Fibroblast of villous mesenchyme (primary cell): ENCODE data around the gene HOTAIR. TPM values are rescaled to one million over a fixed set of nuclear protein-coding genes. Genes with fewer than 3 reads are reported as not detected.

Source experiments
- DNase-seq: peaks from one replicate; pipeline ENCODE4 v3.0.0-alpha.2; 2010; ENCODE audit warnings: low read depth
- H3K4me3 ChIP-seq: 2 replicates; pipeline ENCODE4 v1.5.1; 2011; ENCODE audit warnings: low read depth, mild to moderate bottlenecking, low read length
- total RNA-seq: library from RNA; depleted of rRNA; stranded (reverse); fragments of >200 nt; gene quantifications from 2 replicates; pipeline ENCODE4 v1.2.3, GENCODE V29; 2012
- TF ChIP-seq, protein P1 (sequence below): IDR thresholded peaks from 2 replicates; pipeline ENCODE4 v1.5.1; 2012; ENCODE audit warnings: low read depth, mild to moderate bottlenecking, low read length; ENCODE audit not compliant: insufficient read depth

HOTAIR gene
- total RNA-seq, 1 donor, result 0.86 TPM

DNA sequence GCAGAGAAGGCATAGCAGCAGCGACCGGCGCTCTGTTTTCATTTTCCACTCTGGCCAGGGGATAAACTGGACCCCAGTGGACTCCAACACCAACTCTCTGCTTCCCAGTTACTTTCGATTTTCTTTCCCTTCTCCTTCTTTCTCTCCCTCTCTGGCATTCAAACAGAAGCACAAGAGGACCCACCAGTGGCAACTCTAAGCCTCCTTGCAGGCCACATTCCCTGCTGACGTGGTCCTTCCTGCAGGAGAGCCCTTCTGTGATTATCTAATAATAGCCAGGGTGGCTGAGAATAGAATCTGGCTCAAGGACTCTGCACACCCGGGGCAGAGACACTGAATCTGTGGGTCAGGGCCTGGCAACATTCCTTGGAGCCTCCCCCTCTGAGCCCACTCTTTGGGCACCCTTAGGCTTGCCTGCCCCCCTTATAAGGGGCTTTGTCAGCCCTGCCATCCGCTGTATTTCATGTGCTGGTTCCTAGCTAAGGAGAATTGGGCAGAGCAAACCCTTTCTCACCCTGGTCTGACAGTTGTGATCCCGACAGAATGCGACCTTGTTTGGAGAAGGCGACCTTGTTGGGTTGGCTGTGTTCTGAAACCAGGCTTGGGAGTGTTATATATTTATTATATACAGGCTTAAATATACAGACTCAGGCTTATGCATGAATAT is 45.3 kb upstream of the HOTAIR start:
- H3K4me3 ChIP-seq, result peak overlapping the region; percentile 95
- DNase-seq, result peak; percentile 75

DNA sequence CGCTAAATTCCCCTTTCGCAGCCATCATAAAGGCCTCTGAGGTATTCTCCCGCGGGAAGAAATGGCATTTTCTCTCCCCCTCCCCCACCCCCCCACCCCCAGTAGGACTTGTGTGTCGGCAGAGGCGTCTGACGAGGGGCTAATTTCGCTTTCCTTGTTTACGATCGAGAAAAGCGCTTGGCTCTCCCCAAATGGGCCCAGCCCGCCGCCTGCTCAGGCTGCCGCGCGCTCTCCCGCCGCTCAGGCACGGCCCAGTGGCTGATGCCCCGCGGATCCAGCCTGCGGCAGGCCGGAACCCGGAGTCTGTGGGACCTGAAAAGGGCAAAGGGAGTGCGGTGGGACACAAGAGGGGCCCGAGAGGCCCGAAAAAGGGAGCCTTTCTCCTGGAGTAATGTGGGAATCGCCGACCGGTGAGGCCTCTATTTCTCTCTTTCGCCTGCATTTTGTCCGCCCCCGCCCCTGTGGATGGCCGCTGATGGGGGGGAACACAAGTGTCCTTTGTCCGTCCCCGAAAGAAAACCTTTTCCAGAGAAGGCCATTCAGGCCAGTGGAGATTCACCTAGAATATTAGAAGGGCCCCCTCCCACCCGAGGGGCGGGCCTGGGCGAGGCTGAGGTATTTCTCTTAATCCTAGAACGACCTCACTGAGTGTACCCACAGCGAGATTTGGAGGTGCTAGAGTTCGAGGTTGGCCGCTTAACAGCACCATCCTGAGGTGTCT is 44.5 kb upstream of the HOTAIR start:
- DNase-seq, result peak; percentile 70
- peak overlapping the region; percentile 95 for H3K4me3 ChIP-seq
- TF ChIP-seq, protein P1, sequence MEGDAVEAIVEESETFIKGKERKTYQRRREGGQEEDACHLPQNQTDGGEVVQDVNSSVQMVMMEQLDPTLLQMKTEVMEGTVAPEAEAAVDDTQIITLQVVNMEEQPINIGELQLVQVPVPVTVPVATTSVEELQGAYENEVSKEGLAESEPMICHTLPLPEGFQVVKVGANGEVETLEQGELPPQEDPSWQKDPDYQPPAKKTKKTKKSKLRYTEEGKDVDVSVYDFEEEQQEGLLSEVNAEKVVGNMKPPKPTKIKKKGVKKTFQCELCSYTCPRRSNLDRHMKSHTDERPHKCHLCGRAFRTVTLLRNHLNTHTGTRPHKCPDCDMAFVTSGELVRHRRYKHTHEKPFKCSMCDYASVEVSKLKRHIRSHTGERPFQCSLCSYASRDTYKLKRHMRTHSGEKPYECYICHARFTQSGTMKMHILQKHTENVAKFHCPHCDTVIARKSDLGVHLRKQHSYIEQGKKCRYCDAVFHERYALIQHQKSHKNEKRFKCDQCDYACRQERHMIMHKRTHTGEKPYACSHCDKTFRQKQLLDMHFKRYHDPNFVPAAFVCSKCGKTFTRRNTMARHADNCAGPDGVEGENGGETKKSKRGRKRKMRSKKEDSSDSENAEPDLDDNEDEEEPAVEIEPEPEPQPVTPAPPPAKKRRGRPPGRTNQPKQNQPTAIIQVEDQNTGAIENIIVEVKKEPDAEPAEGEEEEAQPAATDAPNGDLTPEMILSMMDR, result no peak

More for the DNA sequence above, 45.3 kb upstream of the HOTAIR start:
- TF ChIP-seq, protein P1, result no peak

DNA sequence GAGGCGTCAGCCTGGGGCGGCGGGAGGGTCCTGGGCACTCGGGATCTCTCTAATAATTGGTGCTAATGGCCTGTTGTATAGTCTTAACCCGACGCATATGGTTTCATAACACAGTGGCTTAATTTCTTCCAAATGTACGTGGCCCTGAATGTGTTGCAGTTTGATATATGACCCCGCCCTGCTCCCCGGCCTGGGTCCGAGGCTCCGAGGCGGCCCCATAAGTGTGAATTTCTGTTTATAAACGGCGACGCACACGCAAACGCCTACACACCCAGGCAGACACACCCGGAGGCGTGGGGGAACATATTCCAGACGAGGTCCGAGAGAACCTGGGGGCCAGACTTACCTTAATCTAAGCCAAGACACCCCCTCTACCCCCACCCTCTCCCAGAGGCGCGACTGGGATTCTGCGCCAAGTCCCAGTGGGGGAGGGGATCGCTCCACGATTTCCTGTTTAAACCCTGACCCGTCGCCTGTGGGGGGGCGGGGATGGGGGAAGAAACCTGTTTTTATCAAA is 43.8 kb upstream of the HOTAIR start:
- peak overlapping the region; percentile 95 for H3K4me3 ChIP-seq
- TF ChIP-seq, protein P1, result no peak
- peak; percentile 64 for DNase-seq

DNA sequence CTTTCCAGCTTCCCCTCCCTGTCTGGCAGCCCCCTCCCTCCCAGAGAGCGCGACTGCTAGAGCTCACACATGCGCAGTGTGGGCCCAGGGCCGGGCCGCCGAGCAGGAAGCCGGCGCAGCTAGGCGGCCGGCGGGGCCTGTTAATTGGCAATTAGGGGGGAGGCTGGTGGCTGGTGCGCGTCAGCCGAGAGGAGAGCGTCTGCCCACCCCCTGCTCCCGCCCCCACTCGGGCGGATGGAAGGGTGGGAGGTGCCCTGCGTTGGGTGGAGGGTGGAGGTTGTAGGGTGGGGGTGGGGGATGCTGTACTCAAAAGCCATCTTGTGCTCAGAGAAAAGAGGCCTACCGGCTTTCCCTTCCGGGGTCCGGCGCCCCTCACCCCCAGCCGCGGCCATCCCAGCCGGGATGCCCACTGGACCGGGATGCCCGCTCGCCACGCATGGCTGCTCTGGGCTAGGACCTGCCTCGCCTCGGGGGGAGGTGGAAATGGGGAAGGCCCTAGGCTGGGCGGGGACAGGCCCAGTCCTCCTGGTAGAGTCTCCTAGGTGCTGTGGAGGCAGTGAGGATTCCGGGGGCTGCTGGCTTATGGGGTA is 43.2 kb upstream of the HOTAIR start:
- TF ChIP-seq, protein P1, result no peak
- peak; percentile 97 for DNase-seq
- peak overlapping the region; percentile 95 for H3K4me3 ChIP-seq

DNA sequence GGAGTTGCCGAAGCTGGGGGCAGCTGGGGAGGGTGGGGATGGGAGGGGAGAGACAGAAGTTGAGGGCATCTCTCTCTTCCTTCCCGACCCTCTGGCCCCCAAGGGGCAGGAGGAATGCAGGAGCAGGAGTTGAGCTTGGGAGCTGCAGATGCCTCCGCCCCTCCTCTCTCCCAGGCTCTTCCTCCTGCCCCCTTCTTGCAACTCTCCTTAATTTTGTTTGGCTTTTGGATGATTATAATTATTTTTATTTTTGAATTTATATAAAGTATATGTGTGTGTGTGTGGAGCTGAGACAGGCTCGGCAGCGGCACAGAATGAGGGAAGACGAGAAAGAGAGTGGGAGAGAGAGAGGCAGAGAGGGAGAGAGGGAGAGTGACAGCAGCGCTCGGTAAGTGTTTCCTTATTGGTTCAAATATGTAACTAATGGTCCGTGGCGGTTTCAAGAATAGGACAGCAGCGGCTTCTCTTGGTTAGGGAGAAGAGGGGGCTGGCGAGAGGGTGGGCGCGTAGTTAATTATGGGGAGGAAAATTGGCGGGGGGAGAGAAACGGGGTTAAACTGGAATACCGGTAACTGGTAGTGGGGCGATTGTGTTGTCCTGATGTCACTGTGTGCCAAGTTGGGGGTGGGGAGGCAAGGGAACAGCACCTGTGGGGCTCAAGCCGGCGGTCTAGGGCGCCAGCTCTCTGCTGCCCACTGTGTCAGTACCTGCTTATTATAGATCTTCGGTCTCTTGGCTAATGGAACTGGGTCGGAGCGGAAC is 42.5 kb upstream of the HOTAIR start:
- peak overlapping the region; percentile 95 for H3K4me3 ChIP-seq
- no peak for DNase-seq
- TF ChIP-seq, protein P1, result no peak

DNA sequence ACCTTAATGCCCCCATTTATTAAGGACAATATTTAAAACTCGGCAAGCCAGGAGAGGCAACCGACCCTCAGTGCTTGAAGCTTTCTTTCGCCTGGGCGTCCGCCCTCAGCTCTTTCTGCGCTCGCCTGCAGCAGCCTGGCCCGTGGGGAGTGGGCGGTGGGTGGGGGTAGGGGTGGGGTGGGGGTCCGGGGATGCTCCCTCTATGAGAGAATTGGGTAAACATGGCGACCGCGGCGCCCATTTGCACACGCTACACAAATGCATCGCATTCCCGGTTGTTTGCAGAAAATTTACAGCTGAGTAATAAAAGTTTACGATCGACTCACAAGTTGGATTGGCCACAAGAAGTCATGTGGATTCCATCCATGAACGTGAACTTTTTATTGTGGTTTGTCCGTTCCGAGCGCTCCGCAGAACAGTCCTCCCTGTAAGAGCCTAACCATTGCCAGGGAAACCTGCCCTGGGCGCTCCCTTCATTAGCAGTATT is 41.8 kb upstream of the HOTAIR start:
- peak overlapping the region; percentile 95 for H3K4me3 ChIP-seq
- TF ChIP-seq, protein P1, result no peak

More for the DNA sequence above, 41.8 kb upstream of the HOTAIR start:
- DNase-seq, result peak; percentile 96
